ENCODE data around the gene LHPP. TPM values are rescaled to one million over a fixed set of nuclear protein-coding genes. Genes with fewer than 3 reads are reported as not detected.

The LHPP gene
- total and polyA plus RNA-seq, 8 donors: 12.2 to 26.8 (median 15.0) TPM

DNA sequence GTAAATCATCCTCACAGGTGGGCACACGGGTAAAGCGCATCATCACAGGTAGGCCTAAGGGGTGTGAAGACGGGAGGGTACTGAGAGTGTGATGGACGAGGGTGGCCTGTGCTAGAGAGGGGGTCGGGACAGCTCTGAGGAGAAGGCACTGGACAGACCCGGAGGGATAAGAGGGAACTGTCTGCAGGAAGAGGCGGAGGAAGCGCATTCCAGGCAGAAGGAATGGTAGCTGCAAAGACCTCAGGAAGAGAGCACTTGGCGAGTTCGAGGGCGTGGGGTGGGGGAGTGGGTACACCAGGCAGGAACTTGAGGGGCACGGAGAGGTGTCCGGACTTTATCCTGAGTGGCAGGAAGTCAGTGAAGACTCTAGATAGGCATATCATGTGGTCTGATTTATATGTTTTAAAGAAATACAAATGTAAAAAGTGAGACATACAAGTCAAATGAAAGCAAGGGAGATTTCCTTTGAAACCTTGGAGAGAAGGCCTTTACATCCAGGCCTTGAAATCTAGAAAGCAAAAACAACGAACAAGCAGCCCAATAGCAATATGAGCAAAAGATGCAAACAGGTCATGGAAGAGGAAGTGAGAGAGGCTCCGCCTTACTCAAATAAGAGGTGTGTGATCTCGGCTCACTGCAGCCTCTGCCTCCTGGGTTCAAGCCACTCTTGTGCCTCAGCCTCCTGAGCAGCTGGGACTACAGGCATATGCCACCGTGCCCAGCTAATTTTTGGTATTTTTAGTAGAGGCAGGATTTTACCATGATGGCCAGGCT, 3.6 kb downstream of the LHPP start:
- no peaks in the 10 kb centered on the region for H3K27me3 ChIP-seq
- intact Hi-C loops (cut with DNase I): no loop called here

DNA sequence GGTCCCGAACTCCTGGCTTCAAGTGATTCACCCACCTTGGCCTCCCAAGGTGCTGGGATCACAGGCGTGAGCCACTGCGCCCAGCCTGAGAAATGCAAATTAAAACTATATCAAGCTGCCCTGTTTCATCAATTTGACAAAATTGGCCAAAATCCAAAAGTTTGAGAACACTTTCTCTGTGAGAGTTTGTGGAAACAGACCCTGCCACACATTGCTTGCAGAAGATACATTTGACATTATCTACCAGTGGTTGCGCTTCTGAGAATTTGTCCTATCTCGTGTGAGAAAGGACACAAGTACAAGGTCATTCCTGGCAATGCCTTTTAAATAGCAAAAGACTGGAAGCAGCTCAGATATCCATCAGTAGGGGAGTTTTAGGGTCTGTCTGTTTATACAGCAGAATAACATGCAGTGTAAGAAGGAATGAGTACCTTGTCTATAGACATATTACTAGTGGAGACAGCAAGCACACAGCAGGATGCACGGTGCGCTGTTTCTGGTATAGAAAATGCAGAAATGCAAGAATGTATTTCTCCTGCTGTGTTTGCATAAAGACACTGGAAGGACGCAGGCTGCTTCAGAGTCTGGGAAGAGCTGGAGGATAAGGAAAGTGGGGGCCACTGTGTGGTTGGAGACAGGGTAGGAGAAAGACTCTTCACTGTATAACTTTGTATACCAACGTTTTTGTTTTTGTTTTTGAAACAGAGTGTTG, 4.3 kb downstream of the LHPP start:
- TF ChIP-seq, protein P1, sequence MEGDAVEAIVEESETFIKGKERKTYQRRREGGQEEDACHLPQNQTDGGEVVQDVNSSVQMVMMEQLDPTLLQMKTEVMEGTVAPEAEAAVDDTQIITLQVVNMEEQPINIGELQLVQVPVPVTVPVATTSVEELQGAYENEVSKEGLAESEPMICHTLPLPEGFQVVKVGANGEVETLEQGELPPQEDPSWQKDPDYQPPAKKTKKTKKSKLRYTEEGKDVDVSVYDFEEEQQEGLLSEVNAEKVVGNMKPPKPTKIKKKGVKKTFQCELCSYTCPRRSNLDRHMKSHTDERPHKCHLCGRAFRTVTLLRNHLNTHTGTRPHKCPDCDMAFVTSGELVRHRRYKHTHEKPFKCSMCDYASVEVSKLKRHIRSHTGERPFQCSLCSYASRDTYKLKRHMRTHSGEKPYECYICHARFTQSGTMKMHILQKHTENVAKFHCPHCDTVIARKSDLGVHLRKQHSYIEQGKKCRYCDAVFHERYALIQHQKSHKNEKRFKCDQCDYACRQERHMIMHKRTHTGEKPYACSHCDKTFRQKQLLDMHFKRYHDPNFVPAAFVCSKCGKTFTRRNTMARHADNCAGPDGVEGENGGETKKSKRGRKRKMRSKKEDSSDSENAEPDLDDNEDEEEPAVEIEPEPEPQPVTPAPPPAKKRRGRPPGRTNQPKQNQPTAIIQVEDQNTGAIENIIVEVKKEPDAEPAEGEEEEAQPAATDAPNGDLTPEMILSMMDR (IDR thresholded peaks at IDR 0.05): no peak
- Histone ChIP-seq H3K9me3 (no peaks in the 10 kb centered on the region), H3K27ac (no peak overlapping the region), H3K4me1 (peaks cover 0 to 5% of the 10 kb centered on the region in 2 donors), H3K4me3 (no peak overlapping the region), H3K27me3 (no peaks in the 10 kb centered on the region), H3K36me3 (no peaks in the 10 kb centered on the region)
- intact Hi-C loops (cut with DNase I): no loop called here
- DNase-seq (no peak), ATAC-seq (no peak)

More for the DNA sequence above, 3.6 kb downstream of the LHPP start:
- ATAC-seq: no peak
- Histone ChIP-seq H3K4me1 (peaks cover 0 to 5% of the 10 kb centered on the region in 2 donors), H3K36me3 (no peaks in the 10 kb centered on the region), H3K27ac (no peak overlapping the region), H3K4me3 (no peak overlapping the region), H3K9me3 (no peaks in the 10 kb centered on the region)
- TF ChIP-seq, protein P1 (IDR thresholded peaks at IDR 0.05): no peak
- DNase-seq: no peak

DNA sequence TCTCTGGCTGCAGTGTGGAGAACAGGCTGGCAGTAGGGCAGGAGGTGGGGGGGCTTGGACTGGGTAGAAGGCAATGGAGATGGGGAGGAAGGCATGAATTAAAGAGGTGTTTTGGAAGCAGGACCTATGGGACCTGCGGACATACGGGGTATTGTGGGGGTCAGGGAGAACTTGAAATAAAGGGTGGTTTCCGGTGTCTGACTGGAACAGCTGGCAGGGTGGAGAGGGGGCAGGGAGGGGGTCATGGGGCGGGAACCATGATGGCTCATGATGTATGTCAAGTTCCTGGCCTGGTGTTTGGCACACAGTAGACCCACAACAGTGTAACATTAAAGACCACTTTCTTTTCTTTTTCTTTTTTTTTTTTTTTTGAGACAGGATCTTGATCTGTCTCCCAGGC, 5.5 kb downstream of the LHPP start:
- Histone ChIP-seq H3K9me3 (no peaks in the 10 kb centered on the region), H3K27ac (no peak overlapping the region), H3K4me1 (peaks cover 0 to 5% of the 10 kb centered on the region in 2 donors), H3K36me3 (no peaks in the 10 kb centered on the region), H3K4me3 (no peak overlapping the region), H3K27me3 (no peaks in the 10 kb centered on the region)
- intact Hi-C loops (cut with DNase I): no loop called here
- DNase-seq (no peak), ATAC-seq (no peak)
- TF ChIP-seq, protein P1 (IDR thresholded peaks at IDR 0.05): no peak

DNA sequence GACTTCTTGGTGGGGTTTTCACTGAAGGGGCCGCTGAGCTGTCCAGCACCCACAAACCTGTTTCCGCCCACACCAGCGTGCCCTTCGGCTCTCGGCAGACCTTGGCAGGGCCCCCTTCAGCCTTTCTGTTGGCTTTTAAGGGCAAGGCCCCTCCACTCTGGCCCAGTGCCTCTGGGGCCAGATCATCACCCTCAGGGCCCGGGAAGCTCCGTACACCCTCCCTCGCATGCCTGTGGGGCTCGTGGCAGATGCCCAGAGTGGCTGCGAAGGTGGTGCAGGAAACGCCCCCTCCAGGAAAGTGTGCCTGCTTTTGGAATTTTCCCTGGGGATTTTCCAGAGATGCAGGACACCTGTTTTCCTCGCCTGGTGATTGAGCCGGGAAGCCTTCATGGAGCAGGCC, 7.0 kb downstream of the LHPP start:
- H3K36me3 ChIP-seq: no peaks in the 10 kb centered on the region
- DNase-seq (no peak), ATAC-seq (no peak)
- H3K27me3 ChIP-seq: no peaks in the 10 kb centered on the region
- TF ChIP-seq, protein P1 (IDR thresholded peaks at IDR 0.05): no peak
- intact Hi-C loops (cut with DNase I): no loop called here
- H3K9me3 ChIP-seq: no peaks in the 10 kb centered on the region
- H3K27ac ChIP-seq: no peak overlapping the region
- H3K4me1 ChIP-seq: peaks cover 0 to 5% of the 10 kb centered on the region in 2 donors
- no peak overlapping the region for H3K4me3 ChIP-seq

DNA sequence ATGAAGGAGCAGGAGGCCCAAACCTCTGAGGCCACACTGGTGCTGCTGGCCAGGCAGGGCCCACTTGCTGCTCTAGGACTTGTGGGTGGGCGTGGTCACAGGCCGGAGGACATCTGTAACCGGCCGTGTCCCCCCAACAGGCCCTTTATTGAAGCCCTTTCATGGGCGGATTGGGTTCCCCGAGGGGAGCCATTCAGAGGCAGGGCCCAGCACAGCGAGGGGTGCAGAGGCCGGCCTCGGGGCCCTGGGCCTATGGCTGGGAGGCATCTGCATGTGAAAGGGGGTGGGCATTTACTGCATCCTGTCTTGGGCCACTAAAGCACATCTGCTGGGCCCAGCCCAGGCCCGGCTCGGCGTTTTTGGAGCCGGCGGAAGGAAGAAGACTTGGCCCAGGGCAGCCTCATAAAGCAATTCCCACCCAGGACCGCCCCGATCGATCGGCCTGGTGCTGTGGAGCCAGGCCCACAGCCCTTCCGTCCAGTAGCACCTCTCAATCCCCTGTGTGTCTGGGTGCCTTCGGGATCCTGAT, 8.4 kb downstream of the LHPP start:
- Histone ChIP-seq H3K27me3 (no peaks in the 10 kb centered on the region), H3K4me1 (peaks cover 0 to 5% of the 10 kb centered on the region in 2 donors), H3K9me3 (no peaks in the 10 kb centered on the region), H3K27ac (no peak overlapping the region), H3K4me3 (no peak overlapping the region), H3K36me3 (no peaks in the 10 kb centered on the region)
- TF ChIP-seq, protein P1 (IDR thresholded peaks at IDR 0.05): no peak
- ATAC-seq (no peak), DNase-seq (no peak)
- intact Hi-C loops (cut with DNase I): no loop called here

All from left lung (tissue), 10 donors.